GM21515 (cell line): ENCODE measurements around the gene PPIF.
"Not testable (repeated sequence)": the region's sequence is repeated elsewhere in the genome, so short reads cannot be mapped to it uniquely, and the experiment has no call there.

ENCODE experiments used
- ATAC-seq: cut with Tn5 transposase; IDR thresholded peaks from one replicate; pipeline ENCODE4 v1.9.1; 2021; ENCODE audit not compliant: unreplicated experiment

The PPIF gene

DNA sequence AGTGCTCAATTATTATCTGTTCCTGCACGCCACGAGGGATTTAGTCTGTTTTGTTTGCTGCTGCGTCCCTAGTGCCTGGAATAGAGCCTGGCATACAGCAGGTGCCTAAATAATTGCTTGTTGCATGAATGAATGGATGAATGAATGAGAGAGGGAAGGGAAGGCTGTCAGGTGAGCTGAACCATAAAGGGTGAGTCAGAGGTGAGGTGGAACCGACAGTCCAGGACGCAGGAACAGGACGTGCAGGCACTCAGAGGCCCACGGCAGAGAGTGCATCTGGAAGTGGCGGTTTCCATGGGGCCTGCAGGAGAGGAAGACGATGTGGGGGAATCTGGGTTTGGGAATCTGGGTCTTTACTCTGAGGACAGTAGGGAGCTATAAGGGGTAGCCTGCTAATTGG lies 17.7 kb upstream of the PPIF start:
- no peak for ATAC-seq

DNA sequence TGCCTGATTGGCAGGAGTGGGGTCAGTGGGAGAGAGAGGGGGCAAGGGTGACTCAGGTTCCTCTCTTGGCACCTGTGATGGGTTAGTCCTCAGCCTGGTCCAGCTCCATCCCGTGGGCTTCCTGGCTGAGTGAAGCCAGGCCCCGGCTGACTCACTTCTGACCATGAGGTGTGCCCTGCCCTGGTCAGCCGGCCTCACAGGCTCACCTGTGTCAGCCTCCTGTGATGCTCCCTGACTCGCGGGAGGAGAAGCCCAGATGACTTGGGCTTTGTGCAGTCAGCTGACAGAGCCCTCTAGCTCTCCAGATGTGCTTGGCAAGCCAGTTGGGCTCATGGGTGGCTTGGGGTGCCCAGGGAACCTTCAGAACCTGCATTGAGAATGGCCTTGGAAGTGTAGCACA lies 16.0 kb upstream of the PPIF start:
- no peak for ATAC-seq

DNA sequence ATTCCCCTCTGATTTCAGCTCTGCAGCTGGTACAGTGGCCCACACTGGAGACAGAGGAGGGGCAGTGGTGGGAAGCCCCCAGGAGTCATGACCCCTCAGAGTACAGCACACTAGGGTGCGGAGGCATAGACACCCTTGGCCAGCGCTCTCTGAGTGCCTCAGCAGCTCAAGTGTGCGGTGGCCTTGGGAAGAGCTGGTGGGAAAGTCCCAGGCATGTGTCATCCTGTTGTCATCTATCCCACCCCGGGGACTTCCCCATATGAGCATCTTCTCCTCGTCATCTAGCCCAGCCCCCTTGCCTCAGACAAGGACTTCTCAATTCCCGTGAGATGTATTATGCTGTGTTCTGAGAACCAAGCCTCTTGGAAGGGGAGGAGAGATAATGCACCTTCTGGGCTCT lies 15.6 kb upstream of the PPIF start:
- peak; percentile 72 for ATAC-seq

DNA sequence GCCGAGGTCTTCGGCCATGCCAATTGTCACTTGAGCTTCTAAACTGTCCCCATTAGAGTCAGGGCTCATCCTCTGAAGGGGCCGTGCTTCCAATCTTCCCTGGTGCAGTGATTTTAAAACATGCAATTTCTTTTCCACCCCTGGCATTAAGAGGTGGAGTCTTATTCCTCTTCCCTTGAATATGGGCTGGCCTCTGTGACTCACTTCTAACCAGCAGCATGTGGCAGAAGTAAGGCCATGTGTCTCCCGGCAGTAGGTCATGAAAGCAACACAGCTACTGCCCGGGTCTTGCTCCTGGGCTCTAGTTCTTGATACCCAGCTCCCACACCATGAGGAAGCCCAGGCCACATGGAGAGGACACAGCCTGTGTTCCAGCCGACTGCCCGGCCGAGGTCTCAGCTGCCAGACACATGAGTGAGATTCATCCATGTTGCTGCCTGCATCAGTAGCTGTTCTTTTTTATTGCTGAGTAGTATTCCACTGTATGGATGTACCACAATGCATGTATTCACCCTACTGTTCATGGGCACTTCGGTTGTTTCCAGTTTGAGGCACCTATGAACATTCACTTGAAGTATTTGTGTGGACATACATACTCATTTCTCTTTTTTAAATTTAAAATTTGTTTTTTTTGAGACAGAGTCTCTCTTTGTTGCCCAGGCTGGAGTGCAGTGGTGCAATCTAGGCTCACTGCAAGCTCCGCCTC lies 14.5 kb upstream of the PPIF start:
- ATAC-seq = not testable (repeated sequence)

DNA sequence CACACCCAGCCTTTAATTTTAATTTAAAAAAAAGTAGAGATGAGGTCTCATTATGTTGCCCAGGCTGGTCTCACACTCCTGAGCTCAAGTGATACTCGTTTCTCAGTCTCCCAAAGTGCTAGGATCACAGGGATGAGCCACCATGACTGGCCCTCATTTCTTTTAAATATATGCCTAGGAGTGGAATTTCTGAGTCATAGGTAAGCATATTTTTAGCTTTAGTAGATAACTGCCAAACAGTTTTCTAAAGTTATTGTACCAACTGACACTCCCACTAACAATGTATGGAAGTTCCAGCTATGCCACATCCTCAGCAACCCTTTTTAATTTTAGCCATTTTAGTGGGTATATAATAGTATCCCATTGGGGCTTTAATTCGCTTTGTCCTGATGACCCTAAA lies 13.8 kb upstream of the PPIF start:
- ATAC-seq = no peak

DNA sequence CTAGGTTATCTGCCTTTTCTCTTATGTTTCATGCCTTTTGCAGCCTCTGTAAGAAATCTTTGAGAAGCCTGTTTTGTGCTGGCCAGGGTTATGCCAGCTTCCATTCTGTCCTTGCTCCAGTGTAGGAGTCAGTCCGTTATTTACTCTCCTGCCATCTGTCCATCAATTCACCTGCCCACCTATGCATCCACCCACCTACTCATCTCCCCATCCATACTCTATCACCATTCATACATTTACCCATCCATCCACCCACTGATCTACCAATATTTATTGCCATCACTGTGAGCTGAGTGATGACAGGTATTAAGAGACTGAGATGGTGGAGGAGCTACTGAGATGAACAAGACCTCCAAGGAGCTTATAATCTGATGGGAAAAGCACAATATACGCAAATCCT lies 12.7 kb upstream of the PPIF start:
- no peak for ATAC-seq

DNA sequence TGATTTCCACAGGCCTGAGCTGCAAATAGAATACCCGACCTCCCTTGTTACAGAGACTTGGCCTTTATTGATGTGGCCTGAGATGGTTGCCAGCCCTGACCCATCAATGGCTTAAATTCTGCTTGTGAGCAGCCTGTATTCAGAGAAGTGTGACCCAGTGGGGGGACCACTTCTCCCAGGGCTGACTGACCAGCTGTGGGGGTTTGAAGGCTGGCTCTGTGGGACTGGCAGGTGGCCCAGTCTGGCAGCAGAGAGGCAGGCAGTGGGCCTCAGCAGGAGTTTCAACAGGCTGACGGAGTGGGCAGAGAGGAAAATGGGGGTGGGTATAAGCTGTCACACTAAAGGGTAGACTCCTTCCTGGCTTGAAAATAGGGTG lies 12.2 kb upstream of the PPIF start:
- ATAC-seq = no peak

DNA sequence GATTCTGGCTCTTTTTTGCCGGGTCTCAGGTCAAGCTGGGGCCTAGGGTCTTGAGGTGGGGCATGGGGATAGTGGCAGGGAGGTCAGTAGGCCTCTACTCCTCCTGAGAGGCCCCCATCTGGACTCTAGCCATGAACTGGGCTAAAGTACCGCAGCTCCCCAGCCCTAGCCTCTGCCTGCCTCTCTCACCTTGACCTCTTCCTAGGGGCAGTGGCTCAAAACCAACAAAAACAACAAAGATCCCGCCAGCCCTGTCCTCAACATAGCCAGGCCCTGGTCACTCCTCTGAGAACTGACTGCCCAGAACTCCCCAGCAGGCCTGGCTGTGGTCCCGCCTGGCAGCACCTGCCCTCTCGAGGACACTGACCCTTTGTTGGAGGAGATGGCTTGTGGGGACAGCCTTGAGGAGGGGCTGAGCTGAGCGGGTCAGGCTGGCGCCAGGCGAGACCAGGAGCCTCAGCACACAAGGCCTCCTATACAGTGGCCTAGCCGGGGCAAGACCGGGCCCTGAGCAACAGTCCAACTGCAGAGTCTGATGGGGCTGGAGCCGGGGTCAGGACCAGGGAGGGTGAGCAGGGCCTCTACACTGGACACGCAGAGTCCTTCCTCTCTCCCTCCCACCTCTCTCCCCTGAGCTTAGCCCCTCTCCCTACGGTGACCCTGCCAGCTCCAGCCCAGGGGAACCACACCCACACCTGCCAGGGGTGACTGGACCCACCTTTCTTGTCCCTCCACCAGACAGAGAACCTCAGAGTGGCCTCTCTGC lies 11.6 kb upstream of the PPIF start:
- ATAC-seq = no peak

DNA sequence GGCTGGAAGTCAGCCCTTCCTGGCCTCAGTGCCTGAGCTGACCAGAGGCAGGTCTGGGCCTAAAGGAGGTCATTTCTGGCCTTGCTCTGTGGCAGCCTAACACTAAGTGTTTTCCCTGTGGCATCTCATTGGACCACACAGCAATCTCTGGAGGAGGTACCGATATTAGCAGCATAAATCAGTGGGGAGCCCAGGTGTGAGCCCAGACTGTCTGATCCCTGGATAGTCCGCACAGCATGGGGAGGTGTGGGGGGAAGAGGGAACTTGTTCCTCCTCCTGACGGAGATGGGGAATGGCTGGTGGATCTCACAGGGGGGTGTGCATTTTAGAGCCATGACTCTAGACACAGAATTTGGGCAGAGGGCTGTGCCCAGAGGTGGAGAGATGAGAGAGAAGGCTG lies 11.0 kb upstream of the PPIF start:
- ATAC-seq = no peak

DNA sequence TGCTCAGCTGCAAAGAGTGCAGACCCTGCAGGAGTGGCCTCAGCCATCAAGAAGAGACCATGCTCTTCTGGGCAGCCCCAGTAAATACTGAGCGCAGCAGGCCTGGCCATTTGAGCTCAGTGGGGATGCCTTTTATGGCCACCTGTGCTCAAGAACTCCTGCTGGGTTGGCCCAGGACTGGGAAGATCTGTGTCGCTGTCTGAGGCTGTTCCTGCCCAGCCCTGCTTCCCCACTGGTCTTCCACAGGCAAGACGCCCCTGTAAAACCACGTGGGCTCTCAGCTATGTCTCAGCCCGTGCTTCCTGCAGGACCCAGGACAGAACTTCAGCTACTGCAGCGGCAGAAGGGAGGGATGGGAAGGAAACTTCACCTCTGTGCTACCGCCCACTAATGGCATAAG lies 10.5 kb upstream of the PPIF start:
- no peak for ATAC-seq

DNA sequence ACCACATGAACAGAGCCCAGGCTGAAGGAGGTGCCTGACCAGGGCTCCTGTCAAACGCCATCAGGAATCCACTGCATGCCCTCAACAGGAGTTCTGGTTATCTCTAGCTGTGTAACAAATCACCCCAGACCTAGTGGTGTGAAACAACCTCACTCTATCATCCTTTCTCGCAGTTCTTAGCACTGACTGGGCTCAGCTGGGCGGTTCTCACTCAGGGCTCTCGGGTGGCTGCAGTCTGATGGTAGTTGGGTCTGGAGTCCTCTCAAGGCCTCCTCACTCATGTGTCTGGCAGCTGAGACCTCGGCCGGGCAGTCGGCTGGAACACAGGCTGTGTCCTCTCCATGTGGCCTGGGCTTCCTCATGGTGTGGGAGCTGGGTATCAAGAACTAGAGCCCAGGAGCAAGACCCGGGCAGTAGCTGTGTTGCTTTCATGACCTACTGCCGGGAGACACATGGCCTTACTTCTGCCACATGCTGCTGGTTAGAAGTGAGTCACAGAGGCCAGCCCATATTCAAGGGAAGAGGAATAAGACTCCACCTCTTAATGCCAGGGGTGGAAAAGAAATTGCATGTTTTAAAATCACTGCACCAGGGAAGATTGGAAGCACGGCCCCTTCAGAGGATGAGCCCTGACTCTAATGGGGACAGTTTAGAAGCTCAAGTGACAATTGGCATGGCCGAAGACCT lies 9.3 kb upstream of the PPIF start:
- not testable (repeated sequence) for ATAC-seq

DNA sequence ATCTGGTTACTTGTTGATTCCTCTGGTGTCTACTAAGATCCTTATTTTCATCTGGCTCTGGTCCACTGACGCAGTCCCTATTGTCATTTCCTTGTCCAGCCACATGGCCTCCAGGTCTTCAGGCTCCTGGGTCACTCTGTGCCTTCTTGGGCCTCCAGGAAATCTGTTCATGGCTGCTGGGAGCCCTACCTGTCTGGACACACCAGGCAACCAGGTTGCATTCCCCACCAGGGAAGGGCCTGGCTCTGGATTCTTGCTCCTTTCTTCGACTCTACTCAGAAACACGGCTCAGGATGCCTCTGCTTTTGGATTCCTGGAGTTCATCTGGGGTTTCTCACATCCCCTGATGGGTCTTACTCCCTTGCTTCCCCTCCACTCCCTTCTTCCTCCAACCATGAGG lies 8.0 kb upstream of the PPIF start:
- no peak for ATAC-seq

DNA sequence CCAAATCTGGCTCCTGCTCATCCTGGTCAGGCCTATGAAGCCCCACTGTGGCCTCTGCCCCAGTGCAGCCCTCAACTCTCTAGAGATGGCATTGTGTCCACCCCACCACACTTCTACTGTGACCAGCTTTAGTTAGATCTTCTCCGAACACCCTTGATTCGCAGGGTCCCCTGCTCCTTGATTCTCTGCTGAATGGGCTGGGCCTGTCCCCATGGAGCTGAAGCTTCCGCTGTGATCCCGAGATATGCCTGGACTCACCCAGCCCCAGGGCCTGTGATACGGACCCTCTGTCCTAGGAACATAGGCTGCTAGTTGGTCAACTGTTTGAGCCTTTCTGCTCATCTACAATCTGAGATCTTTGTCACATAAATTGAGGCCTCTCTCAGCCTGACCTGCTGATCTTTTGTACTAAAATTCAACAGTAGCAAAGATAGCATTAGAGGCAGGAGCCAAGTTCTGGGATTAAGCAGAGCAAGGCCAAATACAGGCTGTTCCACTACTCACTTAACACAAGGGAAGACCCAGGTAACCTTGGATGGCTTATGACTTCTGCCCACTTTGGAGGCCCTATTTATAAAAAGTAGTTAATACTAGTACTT lies 6.5 kb upstream of the PPIF start:
- no peak for ATAC-seq

DNA sequence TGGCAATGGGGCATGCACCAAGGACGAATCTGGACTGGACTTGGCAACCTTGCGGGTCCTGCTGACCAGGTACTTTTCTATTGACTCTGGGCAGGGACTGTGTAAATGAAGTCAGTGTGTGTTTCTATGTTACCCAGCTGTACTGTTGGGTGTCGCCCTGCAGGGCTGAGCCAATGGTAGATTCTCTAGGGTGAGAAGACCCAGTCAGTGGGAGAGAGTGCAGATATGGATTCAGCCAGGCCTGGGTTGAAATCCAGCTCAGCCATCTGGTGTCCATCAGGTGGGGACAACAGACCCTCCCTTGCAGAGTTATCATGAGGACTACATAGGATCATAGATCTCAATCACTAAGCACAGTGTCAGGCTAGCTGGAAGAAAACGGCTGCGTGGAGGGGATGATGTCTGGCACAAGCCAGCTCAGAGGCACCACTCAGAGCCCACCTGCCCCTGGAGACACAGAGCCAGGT lies 4.9 kb upstream of the PPIF start:
- no peak for ATAC-seq

DNA sequence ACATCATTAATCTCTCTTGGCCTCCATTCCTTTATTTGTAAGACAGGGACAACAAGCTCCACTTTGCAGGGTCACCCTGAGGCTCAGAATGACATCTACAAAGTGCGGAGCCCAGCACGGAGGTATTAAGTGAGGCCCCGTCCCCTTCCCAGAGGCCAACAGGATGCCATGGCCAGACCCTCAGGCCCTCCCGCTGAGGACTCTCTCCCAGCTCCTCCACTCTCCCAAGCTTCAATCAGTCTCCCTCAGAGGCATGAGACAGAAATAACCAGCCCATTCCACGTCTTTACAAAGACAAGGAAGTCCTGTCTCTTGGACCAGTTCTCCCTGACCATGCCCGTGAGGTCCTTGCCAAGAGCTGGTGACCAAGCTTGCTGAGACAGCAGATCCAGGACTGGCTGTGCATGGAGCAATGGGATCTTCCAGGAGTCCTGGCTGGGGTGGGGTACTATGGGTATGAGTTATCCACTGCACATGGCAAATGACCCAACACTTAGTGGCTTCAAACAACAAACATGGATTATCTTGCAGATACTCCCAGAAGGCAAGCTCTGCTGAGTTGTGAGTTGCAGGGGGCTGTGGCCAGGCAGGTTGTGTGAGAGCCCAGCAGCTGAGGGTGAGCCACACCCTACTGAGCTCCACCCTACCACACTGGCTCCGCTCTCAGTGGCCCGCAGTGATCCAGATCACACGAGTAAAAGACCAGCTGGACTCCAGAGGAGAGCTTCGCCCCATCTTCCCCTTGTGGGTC lies 4.3 kb upstream of the PPIF start:
- no peak for ATAC-seq

DNA sequence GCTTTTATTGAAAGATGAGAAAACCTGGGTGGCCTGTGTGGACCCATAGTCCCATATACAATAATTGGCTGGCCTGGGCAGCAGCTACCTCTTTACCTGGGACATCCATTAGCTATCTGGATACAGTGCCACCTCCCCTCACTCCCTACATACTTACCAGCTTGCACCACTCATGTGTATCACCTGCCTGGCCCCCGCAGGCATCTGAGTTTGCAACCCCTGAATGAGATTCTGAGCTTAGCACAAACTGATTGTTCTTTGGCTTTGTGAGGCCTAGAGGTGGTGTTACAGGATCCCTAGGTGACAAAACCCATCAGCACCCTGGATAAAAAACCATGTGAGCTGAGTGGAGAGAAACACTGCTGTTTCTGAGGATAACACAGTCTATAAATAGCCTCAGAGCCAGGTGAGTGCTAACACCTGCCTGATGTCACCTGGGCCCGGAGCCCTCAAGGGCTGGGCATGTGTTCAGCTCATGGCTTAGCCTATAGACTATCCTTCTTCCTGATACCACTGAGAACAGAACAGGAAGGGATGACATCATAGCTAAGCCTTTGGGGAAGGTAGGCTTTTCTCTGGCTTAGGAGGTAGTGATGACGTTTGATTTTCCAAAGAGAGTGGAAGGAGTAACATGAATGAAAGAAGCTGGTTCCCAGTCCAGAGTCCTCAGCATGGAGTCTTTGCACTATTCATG lies 2.6 kb upstream of the PPIF start:
- no peak for ATAC-seq

DNA sequence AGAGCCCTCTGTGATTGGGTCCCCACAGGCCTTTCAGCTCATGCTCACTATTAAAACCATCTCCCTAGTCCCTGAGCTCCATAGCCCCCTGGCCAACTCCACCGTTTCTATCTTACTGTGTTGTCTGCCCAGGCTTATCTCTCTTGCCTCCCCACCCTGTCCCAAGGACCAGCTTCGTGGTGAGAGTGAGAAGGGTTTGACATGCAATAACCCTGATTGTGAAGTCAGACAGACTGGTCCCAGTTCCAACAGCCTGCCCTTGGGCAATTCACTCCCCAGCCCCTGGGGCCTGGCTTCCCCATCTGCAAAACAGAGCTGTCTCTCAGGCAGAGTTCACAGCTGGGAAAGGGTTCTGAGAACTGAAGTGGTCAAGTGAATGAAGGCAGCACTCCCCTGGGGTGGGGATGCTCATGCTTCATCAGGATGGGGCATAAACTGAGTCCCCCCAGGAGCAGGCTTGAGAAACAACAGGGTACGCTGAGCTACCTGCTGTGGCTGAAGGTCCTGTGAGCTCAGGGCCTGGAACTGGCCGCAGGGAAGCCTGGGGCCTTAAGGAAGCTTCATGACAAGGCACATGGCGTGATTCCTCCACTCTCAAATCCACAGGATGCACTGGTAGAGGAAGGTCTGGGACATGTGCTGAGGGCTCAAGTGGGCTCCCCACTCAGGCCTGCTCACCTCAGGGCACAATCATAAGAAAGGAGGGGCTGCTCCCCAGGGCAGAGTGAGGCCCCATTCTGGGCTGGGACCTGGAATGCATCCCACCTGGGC lies 1.8 kb upstream of the PPIF start:
- no peak for ATAC-seq

DNA sequence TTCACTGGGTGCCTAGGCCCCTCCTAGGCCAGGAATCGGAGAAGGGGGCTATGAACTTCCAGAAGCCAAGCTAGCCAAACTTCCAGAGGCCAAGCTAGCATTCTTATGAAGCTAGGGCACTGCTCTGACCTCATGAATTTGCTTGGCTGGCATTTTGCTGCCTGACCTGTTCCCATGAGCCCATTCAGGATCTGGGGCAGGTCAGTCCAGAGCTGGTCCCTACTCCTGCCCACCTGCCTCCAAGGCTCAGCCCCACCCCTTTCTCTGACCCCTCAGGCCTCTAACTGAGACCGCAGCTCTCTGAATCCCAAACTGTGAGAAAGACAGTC lies 1.3 kb upstream of the PPIF start:
- no peak for ATAC-seq

DNA sequence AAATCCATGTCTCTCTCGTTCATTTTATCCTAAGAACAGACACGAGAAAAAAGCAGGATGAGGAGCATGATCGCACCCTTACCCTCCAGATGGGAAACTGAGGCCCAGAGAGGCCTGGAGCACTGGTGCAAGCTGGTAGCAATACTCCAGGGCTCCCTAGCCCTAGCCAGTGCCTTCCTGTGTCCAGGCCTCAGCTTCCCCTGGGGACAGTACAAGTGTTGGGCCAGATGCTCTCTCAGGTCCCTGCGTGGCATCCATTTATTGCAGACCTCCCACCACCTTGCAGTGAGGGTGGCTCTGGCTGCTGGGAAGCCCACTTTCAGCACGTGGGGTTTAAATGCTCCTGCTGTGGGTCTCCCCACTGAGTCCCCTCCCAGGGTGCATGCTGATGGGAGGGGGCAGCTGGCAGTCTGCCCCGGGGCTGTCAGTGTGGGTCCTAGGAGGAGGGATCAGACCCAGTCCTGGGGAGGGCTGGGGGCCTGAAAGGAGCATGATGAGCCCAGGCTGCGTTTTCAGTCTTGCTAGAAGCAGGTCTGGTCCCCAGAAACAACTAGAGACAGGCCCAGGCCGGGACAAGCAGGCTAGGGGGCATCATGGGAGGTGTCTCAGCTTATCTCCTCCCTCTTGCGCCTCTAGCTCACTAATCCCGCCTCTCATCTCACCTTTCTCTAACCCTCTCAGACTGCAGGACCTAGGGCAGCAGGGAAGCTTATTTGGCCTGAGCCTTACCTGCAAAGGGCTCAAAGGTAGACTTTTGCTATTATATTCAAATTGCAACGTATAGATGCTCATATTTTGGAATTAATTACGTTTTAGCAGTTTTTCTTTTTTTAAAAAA lies 662 bp upstream of the PPIF start:
- ATAC-seq = peak; percentile 3
